Stimulated activated CD8-positive, alpha-beta memory T cell treated with anti-CD3 and anti-CD28 coated beads, Interleukin-12 subunit alpha, Interleukin-12 subunit beta, amount 100 ng/mL, for 24 hours (primary cell): ENCODE measurements around the gene CREBRF.
"Not testable (repeated sequence)": the region's sequence is repeated elsewhere in the genome, so short reads cannot be mapped to it uniquely, and the experiment has no call there.

ENCODE experiments used
- DNase-seq: peaks from one replicate; pipeline ENCODE4 v3.0.0-alpha.2; 2020; ENCODE audit errors: extremely low read depth

Gene CREBRF

DNA sequence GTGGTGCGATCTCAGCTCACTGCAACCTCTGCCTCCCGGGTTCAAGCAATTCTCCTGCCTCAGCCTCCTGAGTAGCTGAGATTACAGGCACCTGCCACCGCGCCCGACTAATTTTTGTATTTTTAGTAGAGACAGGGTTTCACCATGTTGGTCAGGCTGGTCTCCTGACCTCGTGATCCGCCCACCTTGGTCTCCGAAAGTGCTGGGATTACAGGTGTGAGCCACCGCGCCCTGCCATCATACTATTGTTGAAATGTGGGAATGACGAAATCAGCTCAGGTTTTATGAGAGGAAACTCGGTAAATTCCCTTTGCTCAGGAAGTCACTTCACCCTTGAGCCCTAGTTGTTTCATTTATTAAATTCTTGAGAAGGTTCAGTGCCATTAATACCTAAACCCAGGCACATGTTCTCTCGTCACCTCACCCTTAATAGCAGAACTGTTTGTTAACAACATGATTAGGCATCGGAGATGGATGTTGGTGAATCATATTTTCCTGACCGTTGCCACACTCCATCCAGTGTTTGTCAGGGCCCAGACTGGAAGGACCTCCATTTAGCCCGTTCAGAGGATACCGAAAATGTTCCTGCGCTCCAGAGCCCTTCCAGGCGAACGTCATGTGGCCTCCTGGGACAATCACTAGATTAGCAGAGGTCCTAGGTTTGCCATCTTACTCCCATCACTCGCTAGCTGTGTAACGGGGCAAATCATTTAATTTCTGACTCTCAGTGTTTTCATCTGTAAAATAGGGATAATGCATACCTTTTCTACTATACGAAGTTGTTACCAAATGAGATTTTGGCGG is 20.0 kb upstream of the CREBRF start:
- no peak for DNase-seq

DNA sequence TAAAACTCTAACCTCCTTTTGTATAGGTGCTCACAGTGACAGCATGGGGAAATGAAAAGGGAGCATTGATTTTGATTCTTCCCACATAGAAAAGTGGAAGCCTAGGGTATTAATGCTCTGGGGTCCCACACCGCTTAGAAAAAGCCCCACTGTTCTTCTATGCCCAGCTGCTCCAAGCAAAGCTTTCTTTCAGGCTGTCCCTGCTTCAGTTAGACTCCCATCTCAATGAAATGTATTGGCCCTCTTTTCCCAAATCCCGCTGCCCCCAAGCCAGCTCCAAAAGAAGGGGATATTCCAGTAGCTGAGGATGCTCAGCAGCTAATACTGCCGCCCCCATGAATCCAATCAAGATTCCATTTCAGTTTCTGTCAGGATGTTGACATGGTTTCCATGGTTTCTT is 17.0 kb upstream of the CREBRF start:
- DNase-seq: no peak

DNA sequence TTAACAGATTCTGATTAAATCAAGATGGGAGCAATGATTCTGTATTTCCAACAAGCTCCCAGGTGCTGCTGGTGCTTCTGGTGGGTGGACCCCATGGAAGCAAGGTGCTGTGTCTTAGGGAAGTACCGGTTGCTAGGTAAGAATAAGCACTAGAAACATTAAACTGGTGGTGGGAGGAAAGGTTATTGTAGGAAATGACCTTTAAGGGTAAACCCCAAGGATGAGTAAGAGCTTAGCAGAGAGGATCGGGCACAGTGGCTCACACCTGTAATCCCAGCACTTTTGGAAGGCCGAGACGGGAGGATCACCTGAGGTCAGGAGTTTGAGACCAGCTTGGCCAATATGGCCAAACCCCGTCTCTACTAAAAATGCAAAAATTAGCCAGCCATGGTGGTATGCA is 16.2 kb upstream of the CREBRF start:
- DNase-seq: no peak

GRCh38 chr5:173041881-173042762 is 14.0 kb upstream of the CREBRF start:
- DNase-seq: no peak

- DNase-seq: no peak
Observed at GRCh38 chr5:173042763-173043107, 13.4 kb upstream of the CREBRF start.

GRCh38 chr5:173045474-173045873 is 10.7 kb upstream of the CREBRF start:
- no peak for DNase-seq

- DNase-seq: not testable (repeated sequence)
Observed at GRCh38 chr5:173047096-173047837, 8.9 kb upstream of the CREBRF start.

DNA sequence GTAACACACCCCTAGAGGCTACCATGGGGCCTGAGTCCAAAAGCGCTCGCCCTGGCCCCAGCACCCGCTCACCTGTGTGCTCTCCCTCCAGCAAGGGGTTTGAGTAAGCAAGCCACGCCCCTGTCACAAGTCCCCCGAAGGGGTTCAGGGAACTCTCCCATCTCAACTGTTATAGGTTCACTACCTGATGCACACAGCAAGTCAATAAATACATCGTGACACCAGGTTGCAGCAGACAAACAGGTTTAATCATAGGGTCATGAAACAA is 8.4 kb upstream of the CREBRF start:
- no peak for DNase-seq

- no peak for DNase-seq
Observed at GRCh38 chr5:173050791-173051190, 5.4 kb upstream of the CREBRF start.

GRCh38 chr5:173051746-173052145 is 4.4 kb upstream of the CREBRF start:
- no peak for DNase-seq

GRCh38 chr5:173053041-173053440 is 3.1 kb upstream of the CREBRF start:
- DNase-seq: no peak

DNA sequence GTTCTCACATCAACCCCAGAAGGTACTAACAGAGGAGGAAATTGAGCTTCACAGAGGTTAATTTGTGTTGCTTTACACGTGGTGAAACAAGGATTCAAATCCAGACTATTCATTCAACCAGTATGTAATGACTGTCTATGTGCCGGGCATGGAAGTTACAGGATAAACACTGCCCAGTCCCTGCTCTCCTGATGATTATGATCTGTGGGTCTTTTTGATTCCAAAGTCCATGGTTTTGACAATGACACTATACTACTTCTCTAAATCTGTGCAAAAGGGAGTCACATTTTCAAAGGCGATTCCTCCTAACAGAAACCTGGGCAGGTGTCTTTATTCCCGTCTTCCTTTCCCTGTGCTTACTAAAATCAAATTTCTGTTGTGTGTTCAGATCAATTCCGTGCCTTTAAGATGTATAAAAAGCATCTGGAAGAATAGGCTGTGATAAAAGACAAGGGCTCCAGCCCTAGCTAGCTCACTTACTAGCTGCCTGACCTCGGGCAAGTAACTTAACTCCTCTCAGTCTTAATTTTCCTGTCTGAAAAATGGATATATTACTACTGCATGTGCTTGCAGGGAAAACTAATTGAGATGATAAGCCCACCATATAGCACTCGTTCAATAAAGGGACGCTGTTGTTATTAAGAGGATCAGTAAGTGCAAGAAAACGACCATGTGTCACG is 970 bp upstream of the CREBRF start:
- DNase-seq: no peak

GRCh38 chr5:173055722-173055982 is 500 bp upstream of the CREBRF start:
- no peak for DNase-seq

GRCh38 chr5:173056783-173057061 is 570 bp downstream of the CREBRF start:
- DNase-seq: peak; percentile 55

DNA sequence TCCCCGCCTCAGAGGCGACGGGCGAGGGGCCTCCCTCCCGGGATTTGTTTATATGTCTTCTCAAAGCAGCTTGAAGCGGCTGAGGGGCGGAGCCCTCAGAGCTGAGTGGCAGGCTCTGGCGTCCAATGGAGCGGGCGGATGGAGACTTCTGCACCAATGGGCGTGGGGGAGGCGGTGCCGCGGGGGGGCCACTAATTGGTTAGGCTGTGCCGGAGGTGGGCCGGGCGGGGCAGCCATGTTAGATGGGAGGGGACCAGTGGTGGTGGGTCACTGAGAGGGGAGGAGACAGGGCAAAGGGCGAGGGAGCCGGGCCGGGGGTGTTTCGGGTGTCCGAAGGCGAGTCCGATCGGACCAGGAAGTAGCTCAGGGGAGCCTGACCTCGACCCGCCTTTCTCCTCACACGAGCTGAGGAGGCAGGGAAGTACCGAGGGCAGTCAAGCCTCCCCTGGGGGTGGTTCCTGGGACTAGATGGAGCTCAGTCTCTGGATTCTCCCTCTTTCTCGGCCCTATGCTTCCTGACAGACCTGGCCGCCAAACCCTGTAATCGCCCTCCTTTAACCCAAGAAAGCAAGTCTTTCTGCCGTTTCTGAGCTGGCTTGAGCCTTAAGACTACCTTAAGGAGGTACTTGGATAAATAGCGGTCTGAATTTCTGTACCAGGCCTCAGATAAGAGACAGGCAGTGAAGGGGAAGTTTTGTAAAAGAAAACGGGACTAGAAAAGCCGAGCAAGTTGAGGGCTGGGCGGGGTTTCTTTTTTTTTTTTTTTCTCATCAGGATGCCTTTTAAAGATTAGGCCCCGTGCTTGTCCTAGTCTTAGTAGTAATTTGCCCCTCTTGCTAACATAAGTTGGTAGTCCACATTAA is 1.1 kb downstream of the CREBRF start:
- DNase-seq: peak; percentile 98

GRCh38 chr5:173062141-173062540 is 6.0 kb downstream of the CREBRF start:
- no peak for DNase-seq

- DNase-seq: no peak
Observed at GRCh38 chr5:173065155-173065554, 9.0 kb downstream of the CREBRF start.

GRCh38 chr5:173069671-173070070 is 13.5 kb downstream of the CREBRF start:
- no peak for DNase-seq

DNA sequence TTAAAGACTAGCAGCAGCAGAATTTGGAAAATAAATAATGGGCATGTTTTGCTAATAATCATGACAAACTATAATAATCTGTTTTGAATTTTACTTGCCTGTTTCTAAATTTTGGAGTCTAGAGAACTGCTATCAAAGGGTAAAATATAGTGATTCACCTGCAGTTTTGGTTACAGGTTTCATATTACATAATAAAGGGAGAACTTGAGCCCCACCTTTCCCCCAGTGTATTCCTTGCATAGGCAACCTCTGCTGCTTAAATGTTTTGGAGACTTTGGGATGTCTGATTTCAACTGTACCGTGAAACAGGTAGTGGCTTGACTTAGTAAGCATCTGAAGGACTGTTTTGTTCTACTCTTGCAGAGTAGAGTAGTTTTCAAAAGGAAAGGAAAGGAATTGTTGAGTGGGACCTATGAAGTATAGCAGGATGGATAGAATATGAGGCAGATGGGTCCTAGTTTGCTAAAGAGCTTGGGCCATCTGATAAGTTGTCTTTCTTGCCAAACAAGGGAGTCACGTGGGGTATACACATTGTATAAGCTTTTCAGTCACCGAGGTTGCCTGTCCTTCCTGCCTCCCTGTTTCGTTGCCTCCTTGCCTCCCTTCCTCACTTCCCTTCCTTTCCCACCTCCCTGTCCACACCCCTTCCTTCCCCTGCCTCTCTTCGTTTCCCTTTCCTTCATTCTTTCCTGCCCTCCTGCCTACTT is 19.1 kb downstream of the CREBRF start:
- DNase-seq: no peak

DNA sequence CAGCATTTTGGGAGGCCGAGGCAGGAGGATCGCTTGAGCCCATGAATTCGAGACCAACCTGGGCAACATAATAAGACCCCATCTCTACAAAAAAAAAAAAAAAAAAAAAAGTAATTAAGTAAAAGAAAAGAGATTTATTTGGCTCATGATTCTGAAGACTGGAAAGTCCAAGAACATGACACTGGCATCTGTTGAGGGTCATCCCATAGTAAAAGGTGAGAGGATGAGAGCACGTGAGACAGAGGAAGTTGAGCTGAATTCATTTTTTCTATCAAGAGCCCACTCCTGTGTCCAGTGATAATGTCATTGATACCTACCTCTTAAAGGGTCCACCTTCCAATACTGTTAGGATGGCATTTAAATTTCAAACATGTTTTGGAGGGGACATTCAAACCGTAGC is 19.8 kb downstream of the CREBRF start:
- DNase-seq: no peak

DNA sequence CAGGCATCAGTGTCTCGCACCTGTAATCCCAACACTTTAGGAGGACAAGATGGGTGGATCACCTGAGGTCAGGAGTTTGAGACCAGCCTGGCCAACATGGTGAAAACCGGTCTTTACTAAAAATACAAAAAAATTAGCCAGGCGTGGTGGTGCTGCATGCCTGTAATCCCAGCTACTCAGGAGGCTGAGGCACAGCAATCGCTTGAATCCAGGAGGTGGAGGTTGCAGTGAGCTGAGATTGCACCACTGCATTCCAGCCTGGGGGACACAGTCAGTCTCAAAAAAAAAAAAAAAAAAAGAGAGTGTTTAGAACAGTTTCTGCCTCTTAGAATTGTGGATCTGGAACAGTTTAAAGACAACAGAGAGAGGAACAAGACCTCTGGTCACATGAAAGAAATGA is 20.3 kb downstream of the CREBRF start:
- DNase-seq: not testable (repeated sequence)
